Heart right ventricle (tissue), 16 donors: Measurements from ENCODE around the gene KCNJ16. TPM values are rescaled to one million over a fixed set of nuclear protein-coding genes. Genes with fewer than 3 reads are reported as not detected.

Experiments
- ATAC-seq, 8 donors: fragments of 200-7000 bp; cut with Tn5 transposase; one replicate each; pipeline ENCODE4 v1.9.1; 2020; ENCODE audit warnings: mild to moderate bottlenecking in 8 of 8, moderate library complexity in 8 of 8, moderate number of reproducible peaks in 1 of 8
- DNase-seq, 2 donors: peaks; one replicate each; pipeline ENCODE4 v3.0.0-alpha.2; 2020
- H3K27ac ChIP-seq, 10 donors: fragments of 200-600 bp; sonication (generic) in 2 of 10; one replicate each; pipeline versions ENCODE4 v1.5.0 to v1.8.0; 2020 to 2022; ENCODE audit warnings: mild to moderate bottlenecking in 3 of 10
- H3K27me3 ChIP-seq, 7 donors: fragments of 200-600 bp; one replicate each; pipeline ENCODE4 v1.8.0; 2021 to 2022; ENCODE audit warnings: mild to moderate bottlenecking in 2 of 7
- H3K36me3 ChIP-seq, 9 donors: fragments of 200-600 bp; sonication (generic) in 1 of 9; one replicate each; pipeline versions ENCODE4 v1.5.0 to v1.8.0; 2020 to 2022; ENCODE audit warnings: mild to moderate bottlenecking in 2 of 9
- H3K4me1 ChIP-seq, 9 donors: fragments of 200-600 bp; sonication (generic) in 1 of 9; one replicate each; pipeline versions ENCODE4 v1.5.0 to v1.8.0; 2020 to 2022; ENCODE audit warnings: mild to moderate bottlenecking in 4 of 9
- H3K4me3 ChIP-seq, 10 donors: fragments of 200-600 bp; sonication (generic) in 2 of 10; one replicate each; pipeline versions ENCODE4 v1.5.0 to v1.8.0; 2020 to 2022; ENCODE audit warnings: mild to moderate bottlenecking in 7 of 10, moderate library complexity in 2 of 10
- H3K9me3 ChIP-seq, 11 donors: fragments of 200-600 bp in 10 of 11; sonication (generic) in 2 of 11; one replicate each; pipeline versions ENCODE4 v1.5.0 to v1.8.0; 2013 to 2022; ENCODE audit warnings: mild to moderate bottlenecking in 2 of 11, control low read depth in 1 of 11, moderate library complexity in 1 of 11
- CTCF ChIP-seq, 9 donors: fragments of 200-600 bp; sonication (generic) in 2 of 9; IDR thresholded peaks; one replicate each; pipeline versions ENCODE4 v1.5.0 to v1.8.0; 2021 to 2022; ENCODE audit warnings: antibody characterized with exemption in 9 of 9, mild to moderate bottlenecking in 5 of 9, moderate library complexity in 1 of 9
- WGBS, 2 donors: extraction: QIAGEN DNeasy Blood & Tissue Kit; methylation state at CpG; one replicate each; pipeline ENCODE4 v1.1.7; 2013; ENCODE audit warnings: inconsistent platforms in 1 of 2; 5-methylcytosine and 5-hydroxymethylcytosine counted together
- intact Hi-C, 10 donors: fragments of 100-400 bp; cut with DNase I; formaldehyde crosslinking; loops; one replicate each; pipeline versions ENCODE4 v1.11.1 to v1.14.2; 2022
- polyA plus RNA-seq, 2 donors: library from polyadenylated mRNA; stranded (reverse); fragments of 200-250 nt; gene quantifications; one replicate each; pipeline ENCODE4 v1.2.3, GENCODE V29; 2013
- total RNA-seq, 10 donors: library from RNA; stranded (reverse); fragmentation: NEBNext Ultra II Directional in 3 of 10; extraction: Animal tissue kit (Norgen Biotek cat#: 25700) in 3 of 10; gene quantifications; one replicate each; pipeline versions ENCODE4 v1.2.1 to v1.2.4, GENCODE V29; 2021 to 2023
- donor health status: Arrhythmogenic right ventricular cardiomyopathy.
- donor health status: ischemic (EF 13 %, LVEDD 7.1; RV severe dilation, severe dysfunction).
- donor health status: healthy with polysubstance abuse.
- donor health status: DM: no; HTN: yes; CAD: no.
- donor health status: DM: no; HTN: no; CAD: no.
- donor health status: ischemic (EF 25% LVEDD 6.9; RV normal size, moderate dysfunction).
- donor health status: ischemic (EF 25% LVEDD 5.7; RV mildly dilated, moderate dysfunction).
- donor health status: healthy.
- donor health status: DM: yes; HTN: yes; CAD: no.
- donor health status: Ischemic cardiomyopathy.
- donor health status: ischemic (EF 35%, LVEDD 5.7; RV mildly dilated, moderate dysfunction).
- donor health status: nonischemic (EF 11% LVEDD 7.7; RV severe dilation, severe dysfunction).
- donor health status: DM: yes; HTN: yes; CAD: no.
- donor health status: PGD.
- donor health status: ischemic (EF 29% LVEDD 5.4; RV normal size, mild dysfunction).
- donor health status: nonischemic (EF 23%, LVEDD 6.1; RV moderate dilation, normal function).

KCNJ16 gene
- total and polyA plus RNA-seq, 12 donors, result 0.09 to 0.24 (median 0.14) TPM; not detected in 8

- no peak for TF ChIP-seq CTCF (IDR thresholded peaks at IDR 0.05)
- WGBS, 2 donors, result 57 to 65% methylated on average over 5 of the region's 5 CpGs
- DNase-seq, result no peak
- Histone ChIP-seq H3K4me1 (no peaks in the 10 kb centered on the region), H3K27ac (no peak overlapping the region), H3K27me3 (no peaks in the 10 kb centered on the region), H3K36me3 (no peaks in the 10 kb centered on the region), H3K4me3 (no peak overlapping the region), H3K9me3 (no peaks in the 10 kb centered on the region)
- intact Hi-C loops, result no loop called here
- ATAC-seq, result no peak
Measured at GRCh38 chr17:70067134-70067533, 7.9 kb upstream of the KCNJ16 start.

GRCh38 chr17:70070305-70071027, 4.6 kb upstream of the KCNJ16 start:
- TF ChIP-seq CTCF (IDR thresholded peaks at IDR 0.05), result no peak
- no peak for ATAC-seq
- intact Hi-C loops, result no loop called here
- Histone ChIP-seq H3K36me3 (no peaks in the 10 kb centered on the region), H3K27ac (no peak overlapping the region), H3K4me1 (no peaks in the 10 kb centered on the region), H3K9me3 (no peaks in the 10 kb centered on the region), H3K4me3 (no peak overlapping the region), H3K27me3 (no peaks in the 10 kb centered on the region)
- WGBS, 2 donors, result 51 to 63% methylated on average over 3 of the region's 3 CpGs
- DNase-seq, result no peak

GRCh38 chr17:70071127-70071526, 3.9 kb upstream of the KCNJ16 start:
- WGBS, 2 donors, result 96 to 98% methylated on average over 4 of the region's 4 CpGs

GRCh38 chr17:70071620-70072019, 3.4 kb upstream of the KCNJ16 start:
- ATAC-seq, result no peak
- no peak overlapping the region for H3K4me3 ChIP-seq
- no peaks in the 10 kb centered on the region for H3K9me3 ChIP-seq
- intact Hi-C loops, result no loop called here
- 97 to 100% methylated on average over 1 of the region's 1 CpG for WGBS, 2 donors
- no peak for DNase-seq
- H3K27me3 ChIP-seq, result no peaks in the 10 kb centered on the region
- no peak overlapping the region for H3K27ac ChIP-seq
- H3K36me3 ChIP-seq, result no peaks in the 10 kb centered on the region
- no peaks in the 10 kb centered on the region for H3K4me1 ChIP-seq
- TF ChIP-seq CTCF (IDR thresholded peaks at IDR 0.05), result no peak

More at GRCh38 chr17:70071127-70071526, 3.9 kb upstream of the KCNJ16 start:
- H3K27ac ChIP-seq, result no peak overlapping the region
- H3K36me3 ChIP-seq, result no peaks in the 10 kb centered on the region
- DNase-seq (no peak), ATAC-seq (no peak)
- intact Hi-C loops, result no loop called here
- H3K9me3 ChIP-seq, result no peaks in the 10 kb centered on the region
- no peaks in the 10 kb centered on the region for H3K4me1 ChIP-seq
- TF ChIP-seq CTCF (IDR thresholded peaks at IDR 0.05), result no peak
- H3K4me3 ChIP-seq, result no peak overlapping the region
- H3K27me3 ChIP-seq, result no peaks in the 10 kb centered on the region
